Stimulated activated naive CD8-positive, alpha-beta T cell treated with anti-CD3 and anti-CD28 coated beads, Interleukin-15, amount 100 ng/mL, for 72 hours (primary cell): ENCODE measurements around the gene MICALL1.
"Not testable (repeated sequence)": the region's sequence is repeated elsewhere in the genome, so short reads cannot be mapped to it uniquely, and the experiment has no call there.

Experiments
- ATAC-seq: fragments of 150-1000 bp; cut with Tn5 transposase; 2 replicates; pipeline ENCODE4 v1.10.0; 2021; ENCODE audit warnings: mild to moderate bottlenecking, moderate library complexity
- DNase-seq, 2 donors: peaks; one replicate each; pipeline ENCODE4 v3.0.0; 2021 to 2022
- H3K27ac Mint-ChIP-seq, 2 donors: one replicate each; pipeline ENCODE4 v1.8.0; 2022; ENCODE audit warnings: mild to moderate bottlenecking in 2 of 2, mixed read lengths in 2 of 2, moderate library complexity in 2 of 2
- H3K27me3 Mint-ChIP-seq: one replicate; pipeline ENCODE4 v1.8.0; 2022; ENCODE audit warnings: mixed read lengths
- H3K4me1 Mint-ChIP-seq: one replicate; pipeline ENCODE4 v1.8.0; 2022; ENCODE audit warnings: mild to moderate bottlenecking, mixed read lengths
- H3K4me3 Mint-ChIP-seq, 2 donors: one replicate each; pipeline ENCODE4 v1.8.0; 2022; ENCODE audit warnings: mild to moderate bottlenecking in 2 of 2, mixed read lengths in 2 of 2, moderate library complexity in 1 of 2
- H3K9me3 Mint-ChIP-seq, 2 donors: one replicate each; pipeline ENCODE4 v1.8.0; 2022; ENCODE audit warnings: mixed read lengths in 2 of 2

MICALL1 gene

DNA sequence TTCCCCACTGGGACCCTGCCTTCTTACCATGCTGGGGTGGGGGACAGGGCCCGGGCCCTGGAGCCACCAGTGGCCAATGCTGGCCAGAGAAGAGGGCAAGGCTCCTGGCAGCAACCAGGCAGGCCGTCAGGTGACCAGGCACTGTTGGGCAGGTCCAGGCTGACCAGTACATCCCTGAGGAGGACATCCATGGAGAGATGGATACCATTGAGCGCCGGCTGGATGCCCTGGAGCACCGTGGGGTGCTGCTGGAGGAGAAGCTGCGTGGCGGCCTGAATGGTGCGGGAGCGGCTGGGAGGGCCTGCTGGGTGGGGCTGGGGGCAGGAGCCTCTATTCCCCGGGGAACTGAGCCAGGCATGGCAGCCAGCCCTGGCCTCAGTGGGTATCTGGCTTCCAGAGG is 26.3 kb downstream of the MICALL1 start:
- Mint-ChIP-seq H3K27me3 (no peaks in the 10 kb centered on the region), H3K4me3 (no peak overlapping the region), H3K4me1 (peaks cover 18% of the 10 kb centered on the region), H3K9me3 (no peaks in the 10 kb centered on the region), H3K27ac (no peak overlapping the region)
- no peak for ATAC-seq
- no peak for DNase-seq

GRCh38 chr22:37932821-37933578 is 26.9 kb downstream of the MICALL1 start:
- H3K27ac Mint-ChIP-seq: no peak overlapping the region
- H3K9me3 Mint-ChIP-seq: no peaks in the 10 kb centered on the region
- peaks cover 18% of the 10 kb centered on the region for H3K4me1 Mint-ChIP-seq
- ATAC-seq: no peak
- no peak overlapping the region for H3K4me3 Mint-ChIP-seq
- DNase-seq: no peak
- H3K27me3 Mint-ChIP-seq: no peaks in the 10 kb centered on the region

GRCh38 chr22:37933711-37934376 is 27.7 kb downstream of the MICALL1 start:
- ATAC-seq (peak; percentile 97), DNase-seq (peak; percentile 75 to 85)
- no peak overlapping the region for H3K27ac Mint-ChIP-seq
- peaks cover 18% of the 10 kb centered on the region for H3K4me1 Mint-ChIP-seq
- H3K27me3 Mint-ChIP-seq: no peaks in the 10 kb centered on the region
- H3K4me3 Mint-ChIP-seq: peak overlapping the region in 1 of 2 donors; percentile 24
- H3K9me3 Mint-ChIP-seq: no peaks in the 10 kb centered on the region

DNA sequence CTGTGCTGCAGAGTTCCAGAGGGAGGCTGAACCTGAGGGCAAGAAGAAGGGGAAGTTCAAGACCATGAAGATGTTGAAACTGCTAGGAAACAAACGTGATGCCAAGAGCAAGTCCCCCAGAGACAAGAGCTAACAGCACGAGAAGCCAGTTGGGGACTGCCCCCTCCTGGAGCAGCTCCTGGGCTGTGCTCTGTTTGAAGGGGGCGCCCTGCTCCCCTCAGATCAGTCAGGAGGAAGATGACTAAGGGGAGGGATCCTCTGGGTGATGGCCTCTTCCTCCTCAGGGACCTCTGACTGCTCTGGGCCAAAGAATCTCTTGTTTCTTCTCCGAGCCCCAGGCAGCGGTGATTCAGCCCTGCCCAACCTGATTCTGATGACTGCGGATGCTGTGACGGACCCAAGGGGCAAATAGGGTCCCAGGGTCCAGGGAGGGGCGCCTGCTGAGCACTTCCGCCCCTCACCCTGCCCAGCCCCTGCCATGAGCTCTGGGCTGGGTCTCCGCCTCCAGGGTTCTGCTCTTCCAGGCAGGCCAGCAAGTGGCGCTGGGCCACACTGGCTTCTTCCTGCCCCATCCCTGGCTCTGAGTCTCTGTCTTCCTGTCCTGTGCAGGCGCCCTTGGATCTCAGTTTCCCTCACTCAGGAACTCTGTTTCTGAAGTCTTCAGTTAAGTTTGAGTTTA is 34.7 kb downstream of the MICALL1 start:
- no peaks in the 10 kb centered on the region for H3K4me1 Mint-ChIP-seq
- no peak for ATAC-seq
- H3K27ac Mint-ChIP-seq: peak overlapping the region in 1 of 2 donors; percentile 48
- H3K9me3 Mint-ChIP-seq: no peaks in the 10 kb centered on the region
- H3K27me3 Mint-ChIP-seq: no peaks in the 10 kb centered on the region
- DNase-seq: no peak
- no peak overlapping the region for H3K4me3 Mint-ChIP-seq

GRCh38 chr22:37942133-37942532 is 36.0 kb downstream of the MICALL1 start:
- H3K4me3 Mint-ChIP-seq: no peak overlapping the region
- no peak overlapping the region for H3K27ac Mint-ChIP-seq
- no peaks in the 10 kb centered on the region for H3K4me1 Mint-ChIP-seq
- DNase-seq (no peak), ATAC-seq (no peak)
- no peaks in the 10 kb centered on the region for H3K9me3 Mint-ChIP-seq
- H3K27me3 Mint-ChIP-seq: no peaks in the 10 kb centered on the region

GRCh38 chr22:37943136-37943824 is 37.2 kb downstream of the MICALL1 start:
- H3K27me3 Mint-ChIP-seq: no peaks in the 10 kb centered on the region
- no peaks in the 10 kb centered on the region for H3K4me1 Mint-ChIP-seq
- no peak for DNase-seq
- no peak overlapping the region for H3K4me3 Mint-ChIP-seq
- ATAC-seq: no peak
- no peaks in the 10 kb centered on the region for H3K9me3 Mint-ChIP-seq
- no peak overlapping the region for H3K27ac Mint-ChIP-seq

DNA sequence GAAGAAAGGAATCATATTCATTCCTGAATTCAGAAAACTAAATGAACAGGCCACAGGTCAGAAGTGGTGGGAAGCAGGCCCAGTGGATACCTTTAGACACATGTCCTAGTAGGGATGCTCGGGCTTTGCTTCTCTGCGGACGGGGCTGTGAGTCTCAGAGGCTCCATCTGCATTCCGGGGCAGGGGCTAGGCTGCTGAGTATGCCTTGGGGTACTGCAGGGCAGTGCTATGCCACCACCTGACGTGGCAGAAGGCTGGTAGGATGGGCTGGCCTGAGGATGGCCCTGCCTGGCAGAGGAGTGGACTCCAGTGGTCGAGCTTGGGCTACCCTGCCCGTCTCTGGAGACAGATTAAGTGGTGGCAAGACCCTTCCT is 37.7 kb downstream of the MICALL1 start:
- Mint-ChIP-seq H3K9me3 (no peaks in the 10 kb centered on the region), H3K27ac (no peak overlapping the region), H3K4me3 (no peak overlapping the region), H3K27me3 (no peaks in the 10 kb centered on the region), H3K4me1 (no peaks in the 10 kb centered on the region)
- no peak for DNase-seq
- ATAC-seq: no peak

DNA sequence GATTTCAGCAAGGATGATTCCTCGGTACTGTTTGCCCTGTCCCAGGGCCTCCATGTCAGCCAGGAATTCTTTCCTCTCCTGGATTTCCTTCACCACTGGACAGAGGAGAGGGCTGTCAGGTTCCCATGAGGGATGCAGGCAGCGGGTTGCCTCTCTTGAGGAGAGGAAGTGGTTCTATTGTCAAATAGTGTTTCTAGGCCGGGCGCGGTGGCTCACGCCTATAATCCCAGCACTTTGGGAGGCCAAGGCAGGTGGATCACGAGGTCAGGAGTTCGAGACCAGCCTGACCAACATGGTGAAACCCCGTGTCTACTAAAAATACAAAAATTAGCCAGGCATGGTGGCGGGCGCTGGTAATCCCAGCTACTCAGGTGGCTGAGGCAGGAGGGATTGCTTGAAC is 38.3 kb downstream of the MICALL1 start:
- not testable (repeated sequence) for ATAC-seq, DNase-seq, H3K4me3 Mint-ChIP-seq, H3K9me3 Mint-ChIP-seq, H3K27ac Mint-ChIP-seq, H3K27me3 Mint-ChIP-seq, H3K4me1 Mint-ChIP-seq

GRCh38 chr22:37947142-37947795 is 41.2 kb downstream of the MICALL1 start:
- H3K9me3 Mint-ChIP-seq, H3K4me1 Mint-ChIP-seq, H3K27me3 Mint-ChIP-seq, H3K27ac Mint-ChIP-seq, ATAC-seq, H3K4me3 Mint-ChIP-seq, DNase-seq: not testable (repeated sequence)

DNA sequence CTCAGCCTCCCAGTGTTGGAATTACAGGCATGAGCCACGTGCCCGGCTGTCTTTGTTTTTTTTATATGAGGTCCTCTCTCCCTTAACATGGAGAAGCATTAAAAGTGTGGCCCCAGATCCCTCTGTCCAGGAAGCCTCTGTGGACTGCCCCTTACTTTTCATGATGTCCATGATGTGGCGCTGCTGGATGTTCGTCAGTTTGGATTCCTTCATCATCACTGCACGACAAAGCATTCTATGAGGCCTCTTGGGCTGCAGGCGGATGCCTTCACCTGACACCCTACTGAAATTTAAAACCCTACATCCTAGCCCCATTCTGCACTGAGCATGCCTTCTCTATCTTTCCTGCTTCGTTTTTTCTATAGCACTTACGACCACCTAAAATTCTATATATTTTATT is 45.2 kb downstream of the MICALL1 start:
- no peaks in the 10 kb centered on the region for H3K27me3 Mint-ChIP-seq
- no peaks in the 10 kb centered on the region for H3K9me3 Mint-ChIP-seq
- ATAC-seq (no peak), DNase-seq (no peak)
- no peak overlapping the region for H3K4me3 Mint-ChIP-seq
- peaks cover 24% of the 10 kb centered on the region for H3K4me1 Mint-ChIP-seq
- H3K27ac Mint-ChIP-seq: no peak overlapping the region

DNA sequence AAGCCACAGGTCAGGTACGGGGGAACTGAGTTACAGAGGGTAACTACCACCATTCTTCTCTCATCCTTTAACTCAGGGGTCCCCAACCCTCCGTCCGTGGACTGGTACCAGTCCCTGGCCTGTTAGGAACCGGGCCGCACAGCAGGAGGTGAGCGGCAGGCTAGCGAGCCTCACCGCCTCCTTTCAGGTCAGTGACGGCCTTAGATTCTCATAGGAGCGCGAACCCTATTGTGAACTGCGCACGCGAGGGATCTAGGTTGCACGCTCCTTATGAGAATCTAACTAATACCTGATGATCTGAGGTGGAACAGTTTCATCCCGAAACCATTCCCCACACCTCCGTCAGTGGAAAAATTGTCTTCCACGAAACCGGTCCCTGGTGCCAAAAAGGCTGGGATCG is 46.5 kb downstream of the MICALL1 start:
- not testable (repeated sequence) for H3K27ac Mint-ChIP-seq, ATAC-seq, H3K27me3 Mint-ChIP-seq, DNase-seq, H3K9me3 Mint-ChIP-seq
- H3K4me3 Mint-ChIP-seq: peak overlapping the region; percentile 83 to 91
- H3K4me1 Mint-ChIP-seq: peaks cover 35% of the 10 kb centered on the region

DNA sequence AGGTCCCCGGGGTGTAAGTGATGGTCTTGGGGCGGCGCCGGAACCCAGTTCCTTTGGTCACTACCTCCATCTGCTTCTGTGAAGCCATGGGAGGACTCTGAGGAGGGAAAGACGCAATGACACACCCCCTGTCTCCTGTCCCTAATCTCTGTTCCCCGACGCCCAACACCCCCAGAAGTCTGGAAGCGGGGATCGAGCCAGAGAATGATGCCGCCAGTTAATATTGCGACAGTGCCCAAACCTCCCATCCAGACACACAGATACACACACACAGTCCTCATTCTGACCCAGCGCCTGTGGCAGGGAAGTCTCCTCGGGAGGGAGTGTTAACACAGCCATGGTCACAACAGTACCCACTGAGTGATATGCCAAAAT is 47.0 kb downstream of the MICALL1 start:
- H3K4me3 Mint-ChIP-seq: peak overlapping the region; percentile 83 to 91
- no peaks in the 10 kb centered on the region for H3K9me3 Mint-ChIP-seq
- H3K27me3 Mint-ChIP-seq: no peaks in the 10 kb centered on the region
- DNase-seq (no peak), ATAC-seq (peak; percentile 55)
- H3K4me1 Mint-ChIP-seq: peaks cover 38% of the 10 kb centered on the region
- H3K27ac Mint-ChIP-seq: peak overlapping the region; percentile 95

GRCh38 chr22:37953437-37954179 is 47.5 kb downstream of the MICALL1 start, which contains the start of the genes C22orf23 and POLR2F:
C22orf23 (minus strand) TSS chr22:37953601; CDS start chr22:37953149, 452 bp downstream.
POLR2F (plus strand) TSS chr22:37953699; CDS start chr22:37953788, 89 bp downstream.
- ATAC-seq (peak; percentile 99), DNase-seq (peak; percentile 93 to 94)
- Mint-ChIP-seq H3K27me3 (no peaks in the 10 kb centered on the region), H3K4me3 (peak within 1 kb of the TSS; percentile 83 to 91), H3K27ac (peak within 1 kb of the TSS; percentile 95), H3K4me1 (peaks cover 38% of the 10 kb centered on the region), H3K9me3 (no peaks in the 10 kb centered on the region)

GRCh38 chr22:37954686-37955085 is 48.6 kb downstream of the MICALL1 start:
- DNase-seq (no peak), ATAC-seq (no peak)
- no peaks in the 10 kb centered on the region for H3K27me3 Mint-ChIP-seq
- H3K9me3 Mint-ChIP-seq: no peaks in the 10 kb centered on the region
- peaks cover 38% of the 10 kb centered on the region for H3K4me1 Mint-ChIP-seq
- peak overlapping the region in 1 of 2 donors; percentile 95 for H3K27ac Mint-ChIP-seq
- peak overlapping the region; percentile 83 to 91 for H3K4me3 Mint-ChIP-seq
